ENCODE results near the gene PPP1R10. TPM values are rescaled to one million over a fixed set of nuclear protein-coding genes. Genes with fewer than 3 reads are reported as not detected.
A peak's percentile ranks its signal among the peaks of the same experiment; 100 is the strongest.

Gene PPP1R10
- total and polyA plus RNA-seq, 2 of the 13 experiments (the other 11 are each of a cell fraction or from before 2014, with no cell fraction given): 26.3 to 38.4 TPM

DNA sequence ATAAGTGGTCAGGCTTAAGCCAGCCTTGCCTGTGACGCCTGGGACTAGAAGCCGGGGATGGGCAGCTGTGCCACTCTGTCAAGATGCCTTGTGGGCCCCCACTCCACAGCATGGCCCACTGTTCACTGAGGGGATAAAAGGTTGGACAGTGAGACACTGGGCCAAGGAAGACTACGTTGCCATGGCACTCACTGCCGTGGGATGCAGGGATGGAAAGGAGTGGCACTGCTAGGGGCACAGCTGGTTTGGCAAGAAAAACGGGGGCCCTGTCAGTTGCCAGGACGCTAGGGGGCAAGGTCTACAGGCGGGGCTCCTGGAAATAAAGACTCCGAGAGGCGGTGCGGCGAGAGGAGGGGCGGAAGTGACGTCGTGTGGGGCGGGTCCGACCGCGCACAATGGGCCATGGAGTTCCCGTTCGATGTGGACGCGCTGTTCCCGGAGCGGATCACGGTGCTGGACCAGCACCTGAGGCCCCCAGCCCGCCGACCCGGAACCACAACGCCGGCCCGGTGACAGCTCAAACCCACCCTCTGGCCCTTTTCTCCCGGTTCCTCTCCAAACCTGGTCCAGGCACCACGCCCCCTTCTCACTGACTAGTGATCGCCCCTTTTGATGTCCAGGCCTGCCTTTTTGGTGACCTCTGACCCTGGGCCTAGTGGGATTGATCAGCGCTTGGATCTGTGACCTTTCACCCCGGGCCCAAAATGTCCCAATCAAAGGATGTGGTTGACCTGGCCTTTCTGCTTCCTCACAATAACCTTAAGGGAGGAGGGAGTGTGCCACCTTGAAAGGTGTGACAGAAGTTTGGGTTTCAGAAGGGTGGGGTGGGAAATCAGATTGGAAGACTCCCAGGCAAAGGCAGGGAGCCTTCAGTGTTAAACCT, 9.7 kb upstream of the PPP1R10 start, which contains the start of gene ATAT1 (continued):
- TF ChIP-seq, protein P1, sequence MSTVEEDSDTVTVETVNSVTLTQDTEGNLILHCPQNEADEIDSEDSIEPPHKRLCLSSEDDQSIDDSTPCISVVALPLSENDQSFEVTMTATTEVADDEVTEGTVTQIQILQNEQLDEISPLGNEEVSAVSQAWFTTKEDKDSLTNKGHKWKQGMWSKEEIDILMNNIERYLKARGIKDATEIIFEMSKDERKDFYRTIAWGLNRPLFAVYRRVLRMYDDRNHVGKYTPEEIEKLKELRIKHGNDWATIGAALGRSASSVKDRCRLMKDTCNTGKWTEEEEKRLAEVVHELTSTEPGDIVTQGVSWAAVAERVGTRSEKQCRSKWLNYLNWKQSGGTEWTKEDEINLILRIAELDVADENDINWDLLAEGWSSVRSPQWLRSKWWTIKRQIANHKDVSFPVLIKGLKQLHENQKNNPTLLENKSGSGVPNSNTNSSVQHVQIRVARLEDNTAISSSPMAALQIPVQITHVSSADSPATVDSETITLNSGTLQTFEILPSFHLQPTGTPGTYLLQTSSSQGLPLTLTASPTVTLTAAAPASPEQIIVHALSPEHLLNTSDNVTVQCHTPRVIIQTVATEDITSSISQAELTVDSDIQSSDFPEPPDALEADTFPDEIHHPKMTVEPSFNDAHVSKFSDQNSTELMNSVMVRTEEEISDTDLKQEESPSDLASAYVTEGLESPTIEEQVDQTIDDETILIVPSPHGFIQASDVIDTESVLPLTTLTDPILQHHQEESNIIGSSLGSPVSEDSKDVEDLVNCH (CRISPR knock-in tag; IDR thresholded peaks at IDR 0.05): 0 out of 2 replicates have a peak, but pooled peaks have one; percentile 64
- TF ChIP-seq HOXA7 (CRISPR knock-in tag; IDR thresholded peaks at IDR 0.05) (no peak), ZNF44 (CRISPR knock-in tag; IDR thresholded peaks at IDR 0.05) (peak; percentile 90), HNRNPK (IDR thresholded peaks at IDR 0.05; ENCODE audit: low read depth, low read length, poor library complexity, severe bottlenecking) (peak; percentile 27), IRF2 (CRISPR knock-in tag; IDR thresholded peaks at IDR 0.05) (peak; percentile 81; the same call in 1 of the 2 replicates), ZNF317 (CRISPR knock-in tag; IDR thresholded peaks at IDR 0.05) (peak; percentile 26; the same call in 1 of the 2 replicates), GATAD1 (CRISPR knock-in tag; IDR thresholded peaks at IDR 0.05) (peak; percentile 91), ZNF777 (CRISPR knock-in tag; IDR thresholded peaks at IDR 0.05) (no peak), ZNF598 (CRISPR knock-in tag; IDR thresholded peaks at IDR 0.05; ENCODE audit: borderline replicate concordance) (peak; percentile 94), LRRFIP1 (CRISPR knock-in tag; conservative IDR thresholded peaks at IDR 0.05) (no peak), ETV6 (CRISPR knock-in tag; conservative IDR thresholded peaks at IDR 0.05) (no peak), ZC3H13 (CRISPR knock-in tag; IDR thresholded peaks at IDR 0.05) (peak; percentile 79; the same call in 1 of the 2 replicates), TEAD2 (CRISPR knock-in tag; IDR thresholded peaks at IDR 0.05) (no peak), ZSCAN9 (CRISPR knock-in tag; IDR thresholded peaks at IDR 0.05; ENCODE audit: borderline replicate concordance) (no peak), ZNF558 (CRISPR knock-in tag; IDR thresholded peaks at IDR 0.05; ENCODE audit: borderline replicate concordance) (peak; percentile 63; the same call in 1 of the 2 replicates), RXRB (CRISPR knock-in tag; IDR thresholded peaks at IDR 0.05; ENCODE audit: borderline replicate concordance) (peak; percentile 40; the same call in 1 of the 2 replicates), ZNF7 (CRISPR knock-in tag; IDR thresholded peaks at IDR 0.05) (no peak), NPAS2 (CRISPR knock-in tag; IDR thresholded peaks at IDR 0.05; ENCODE audit: borderline replicate concordance) (no peak)
- TF ChIP-seq, protein P2, sequence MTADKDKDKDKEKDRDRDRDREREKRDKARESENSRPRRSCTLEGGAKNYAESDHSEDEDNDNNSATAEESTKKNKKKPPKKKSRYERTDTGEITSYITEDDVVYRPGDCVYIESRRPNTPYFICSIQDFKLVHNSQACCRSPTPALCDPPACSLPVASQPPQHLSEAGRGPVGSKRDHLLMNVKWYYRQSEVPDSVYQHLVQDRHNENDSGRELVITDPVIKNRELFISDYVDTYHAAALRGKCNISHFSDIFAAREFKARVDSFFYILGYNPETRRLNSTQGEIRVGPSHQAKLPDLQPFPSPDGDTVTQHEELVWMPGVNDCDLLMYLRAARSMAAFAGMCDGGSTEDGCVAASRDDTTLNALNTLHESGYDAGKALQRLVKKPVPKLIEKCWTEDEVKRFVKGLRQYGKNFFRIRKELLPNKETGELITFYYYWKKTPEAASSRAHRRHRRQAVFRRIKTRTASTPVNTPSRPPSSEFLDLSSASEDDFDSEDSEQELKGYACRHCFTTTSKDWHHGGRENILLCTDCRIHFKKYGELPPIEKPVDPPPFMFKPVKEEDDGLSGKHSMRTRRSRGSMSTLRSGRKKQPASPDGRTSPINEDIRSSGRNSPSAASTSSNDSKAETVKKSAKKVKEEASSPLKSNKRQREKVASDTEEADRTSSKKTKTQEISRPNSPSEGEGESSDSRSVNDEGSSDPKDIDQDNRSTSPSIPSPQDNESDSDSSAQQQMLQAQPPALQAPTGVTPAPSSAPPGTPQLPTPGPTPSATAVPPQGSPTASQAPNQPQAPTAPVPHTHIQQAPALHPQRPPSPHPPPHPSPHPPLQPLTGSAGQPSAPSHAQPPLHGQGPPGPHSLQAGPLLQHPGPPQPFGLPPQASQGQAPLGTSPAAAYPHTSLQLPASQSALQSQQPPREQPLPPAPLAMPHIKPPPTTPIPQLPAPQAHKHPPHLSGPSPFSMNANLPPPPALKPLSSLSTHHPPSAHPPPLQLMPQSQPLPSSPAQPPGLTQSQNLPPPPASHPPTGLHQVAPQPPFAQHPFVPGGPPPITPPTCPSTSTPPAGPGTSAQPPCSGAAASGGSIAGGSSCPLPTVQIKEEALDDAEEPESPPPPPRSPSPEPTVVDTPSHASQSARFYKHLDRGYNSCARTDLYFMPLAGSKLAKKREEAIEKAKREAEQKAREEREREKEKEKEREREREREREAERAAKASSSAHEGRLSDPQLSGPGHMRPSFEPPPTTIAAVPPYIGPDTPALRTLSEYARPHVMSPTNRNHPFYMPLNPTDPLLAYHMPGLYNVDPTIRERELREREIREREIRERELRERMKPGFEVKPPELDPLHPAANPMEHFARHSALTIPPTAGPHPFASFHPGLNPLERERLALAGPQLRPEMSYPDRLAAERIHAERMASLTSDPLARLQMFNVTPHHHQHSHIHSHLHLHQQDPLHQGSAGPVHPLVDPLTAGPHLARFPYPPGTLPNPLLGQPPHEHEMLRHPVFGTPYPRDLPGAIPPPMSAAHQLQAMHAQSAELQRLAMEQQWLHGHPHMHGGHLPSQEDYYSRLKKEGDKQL (CRISPR knock-in tag; IDR thresholded peaks at IDR 0.05; ENCODE audit: low read depth): no peak
